Measurements from ENCODE around the gene DDX10.

- no peak for TF ChIP-seq CTCF (IDR thresholded peaks at IDR 0.05)
- TF ChIP-seq POLR2A (IDR thresholded peaks at IDR 0.05), result no peak
Observed at GRCh38 chr11:108733479-108734116, 68.7 kb downstream of the DDX10 start.

Measured in ovary (tissue), 3 donors.